ENCODE results near the gene TBC1D2. TPM values are rescaled to one million over a fixed set of nuclear protein-coding genes. Genes with fewer than 3 reads are reported as not detected.
"Not testable (repeated sequence)": the region's sequence is repeated elsewhere in the genome, so short reads cannot be mapped to it uniquely, and the experiment has no call there.

The TBC1D2 gene
- 4.0 and 5.0 TPM in 2 replicates for total RNA-seq

GRCh38 chr9:98255578-98256296 is at the start of gene TBC1D2:
Gene TBC1D2 (minus strand): TSS chr9:98255649. CDS start chr9:98255541, 108 bp downstream.
- intact Hi-C loops (cut with micrococcal nuclease), result loop anchor here (1.0 to 10.0 kb wide), 13 partner anchors 51 to 967 kb away; partner anchors contain the start of genes ALG2, ANP32B, CORO2A and NANS

DNA sequence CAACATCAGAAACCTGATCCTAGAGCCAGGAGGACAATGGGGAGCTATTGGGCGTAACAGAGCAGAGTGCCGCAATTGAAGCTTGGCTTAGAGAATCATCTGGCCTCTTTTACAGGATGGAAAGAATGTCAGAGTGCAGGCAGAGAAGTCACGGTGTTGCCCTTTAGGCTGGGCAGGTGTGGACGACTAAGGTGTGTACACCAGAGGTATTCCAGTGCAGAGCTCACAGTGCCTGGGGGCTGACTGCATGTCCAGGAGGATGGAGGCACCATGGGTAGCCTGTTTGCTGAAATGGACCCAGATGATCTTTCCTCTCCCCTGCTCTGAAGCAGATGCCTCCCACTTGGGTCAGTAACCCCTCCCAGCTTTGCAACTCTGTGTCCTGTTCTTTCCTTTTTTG is 48.9 kb upstream of the TBC1D2 start:
- intact Hi-C loops (cut with micrococcal nuclease), result no loop called here

DNA sequence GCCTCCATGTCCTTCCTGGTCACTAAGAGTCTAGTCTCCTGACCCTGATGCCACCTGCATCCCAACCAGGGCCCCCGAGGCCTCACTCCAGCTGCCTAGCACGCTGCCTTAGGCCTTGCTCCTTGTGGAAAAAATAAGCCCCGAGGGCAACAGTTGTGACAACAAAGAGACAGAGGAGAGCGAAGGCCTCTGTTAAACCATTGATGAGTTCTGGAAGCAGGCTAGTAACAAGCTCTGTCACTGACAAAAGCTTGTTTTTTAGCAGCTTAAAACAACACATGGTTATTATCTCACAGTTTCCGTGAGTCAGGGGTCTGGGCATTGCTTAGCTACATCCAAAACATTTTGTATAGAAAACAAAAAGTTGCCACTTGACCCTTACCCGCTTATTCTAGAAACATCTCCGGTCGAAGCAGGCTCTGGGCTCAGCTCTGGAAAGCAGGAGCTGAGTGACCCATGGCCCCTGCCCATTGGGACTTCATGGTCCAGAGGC is 48.2 kb upstream of the TBC1D2 start:
- intact Hi-C loops (cut with micrococcal nuclease), result no loop called here

DNA sequence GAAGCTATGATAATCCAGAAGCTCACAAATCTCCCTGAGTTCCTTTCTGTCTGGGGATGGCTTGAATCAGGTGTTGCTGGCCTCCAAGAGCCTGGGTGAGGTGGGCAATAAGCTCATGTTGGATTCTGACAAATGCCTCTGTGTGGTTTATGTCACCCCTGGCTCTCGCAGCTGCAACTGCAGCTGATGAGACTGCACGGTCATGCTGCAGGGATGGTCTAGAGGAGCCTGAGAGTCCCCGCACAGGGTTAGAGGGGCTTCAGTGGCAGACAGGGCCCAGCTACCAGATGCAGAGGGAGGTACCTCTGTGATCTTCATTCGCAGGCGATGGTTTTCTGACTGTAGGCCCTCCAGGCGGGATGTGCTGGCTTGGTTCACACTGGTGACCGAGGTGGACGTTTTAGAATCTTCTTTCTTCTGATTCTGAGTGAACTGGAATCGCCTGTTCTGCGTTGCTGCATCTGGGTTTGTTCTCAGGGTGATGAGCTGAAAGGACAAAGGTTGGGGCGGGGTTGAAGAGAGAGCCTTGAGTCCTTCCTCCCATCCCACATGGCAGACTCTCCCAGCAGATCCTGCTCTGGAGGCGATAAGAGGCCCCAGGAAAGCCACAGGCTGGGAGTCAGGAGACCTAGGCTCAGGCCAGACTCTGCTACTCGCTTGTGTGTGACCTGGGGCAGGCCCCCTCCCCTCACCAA is 47.6 kb upstream of the TBC1D2 start:
- intact Hi-C loops (cut with micrococcal nuclease), result no loop called here

DNA sequence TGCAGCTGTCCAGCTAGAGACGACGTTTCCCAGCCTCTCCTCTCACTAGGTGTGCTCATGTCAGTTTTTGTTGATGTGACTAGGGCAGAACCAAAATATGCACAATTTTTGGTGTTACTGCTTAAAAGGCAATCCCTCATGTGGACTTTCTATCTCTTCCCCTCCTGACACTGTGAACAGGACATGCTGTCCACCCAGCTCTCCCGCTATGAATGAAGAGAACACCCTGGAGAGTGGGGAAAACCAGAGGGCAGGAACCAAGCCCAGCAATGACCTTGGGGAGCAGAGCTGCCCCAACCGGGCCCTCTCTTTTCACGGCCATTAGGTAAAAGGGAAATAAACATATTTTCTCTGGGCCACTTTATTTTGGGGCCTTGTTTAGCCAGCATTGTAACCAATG is 46.7 kb upstream of the TBC1D2 start:
- intact Hi-C loops (cut with micrococcal nuclease), result no loop called here

- intact Hi-C loops (cut with micrococcal nuclease), result no loop called here
Observed at GRCh38 chr9:98300611-98301010, 45.2 kb upstream of the TBC1D2 start.

GRCh38 chr9:98298476-98298875 is 43.0 kb upstream of the TBC1D2 start:
- intact Hi-C loops (cut with micrococcal nuclease), result no loop called here

DNA sequence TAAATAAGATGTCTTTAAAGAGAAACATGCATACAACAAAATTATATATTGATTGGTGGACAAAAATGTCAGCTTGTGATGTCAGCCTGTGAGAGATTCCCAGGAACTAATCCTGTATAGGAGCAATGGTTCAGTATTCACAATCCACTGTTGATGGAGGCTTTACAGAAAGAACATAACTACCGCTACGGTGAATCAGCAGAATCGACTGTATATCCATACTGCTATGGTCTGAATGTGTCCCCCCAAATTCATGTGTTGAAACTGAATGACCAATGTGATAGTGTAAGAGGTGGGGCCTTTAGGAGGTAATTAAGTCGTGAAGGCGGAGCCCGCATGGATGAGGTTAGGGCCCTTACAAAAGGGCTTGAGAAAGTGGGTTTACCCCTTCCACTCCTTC is 40.4 kb upstream of the TBC1D2 start:
- intact Hi-C loops (cut with micrococcal nuclease), result no loop called here

- intact Hi-C loops (cut with micrococcal nuclease), result no loop called here
Observed at GRCh38 chr9:98291820-98292219, 36.4 kb upstream of the TBC1D2 start.

DNA sequence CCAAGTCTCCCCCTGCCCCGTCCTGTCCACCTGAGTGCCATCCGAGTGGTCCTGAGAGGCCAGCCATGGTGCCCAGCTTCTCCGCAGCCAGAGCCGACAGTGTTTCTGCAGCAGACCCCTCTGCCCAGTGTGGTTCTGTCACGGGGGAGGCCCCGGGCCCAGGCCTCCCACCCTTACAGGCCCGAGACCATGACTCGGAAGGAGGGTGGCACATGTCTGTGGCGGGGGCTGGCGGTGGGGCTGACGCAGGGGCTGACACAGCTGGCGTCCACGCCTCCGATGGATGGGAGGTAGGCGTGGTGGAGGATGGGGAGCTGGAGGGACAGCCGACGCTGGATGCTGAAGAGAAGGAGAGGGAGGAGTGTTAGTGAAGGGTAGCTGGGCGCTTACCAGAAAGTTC is 35.0 kb upstream of the TBC1D2 start:
- intact Hi-C loops (cut with micrococcal nuclease), result no loop called here

- intact Hi-C loops (cut with micrococcal nuclease), result no loop called here
Observed at GRCh38 chr9:98289614-98290201, 34.3 kb upstream of the TBC1D2 start.

- intact Hi-C loops (cut with micrococcal nuclease), result no loop called here
Observed at GRCh38 chr9:98288881-98289280, 33.4 kb upstream of the TBC1D2 start.

GRCh38 chr9:98287384-98287783 is 31.9 kb upstream of the TBC1D2 start:
- intact Hi-C loops (cut with micrococcal nuclease), result no loop called here

DNA sequence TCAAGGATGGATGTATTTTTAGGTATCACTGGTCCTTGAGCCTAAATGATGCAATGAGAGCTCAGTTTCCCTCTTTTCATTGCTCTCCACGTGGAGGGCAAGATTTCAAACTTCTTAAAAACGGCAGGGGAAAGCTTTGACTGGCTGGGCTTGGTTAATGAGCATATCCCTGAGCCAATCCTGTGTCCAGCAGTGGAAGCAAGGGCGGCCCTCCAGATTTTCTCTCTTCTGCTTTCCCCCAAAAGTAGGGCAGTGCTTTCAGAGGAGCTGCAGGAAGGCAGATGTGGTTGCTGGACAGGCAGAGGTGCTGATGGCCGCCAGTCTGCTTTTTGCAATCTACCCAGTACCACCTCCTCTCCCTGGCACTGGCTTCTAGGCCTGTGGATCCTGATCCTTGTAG is 30.0 kb upstream of the TBC1D2 start:
- intact Hi-C loops (cut with micrococcal nuclease), result no loop called here

DNA sequence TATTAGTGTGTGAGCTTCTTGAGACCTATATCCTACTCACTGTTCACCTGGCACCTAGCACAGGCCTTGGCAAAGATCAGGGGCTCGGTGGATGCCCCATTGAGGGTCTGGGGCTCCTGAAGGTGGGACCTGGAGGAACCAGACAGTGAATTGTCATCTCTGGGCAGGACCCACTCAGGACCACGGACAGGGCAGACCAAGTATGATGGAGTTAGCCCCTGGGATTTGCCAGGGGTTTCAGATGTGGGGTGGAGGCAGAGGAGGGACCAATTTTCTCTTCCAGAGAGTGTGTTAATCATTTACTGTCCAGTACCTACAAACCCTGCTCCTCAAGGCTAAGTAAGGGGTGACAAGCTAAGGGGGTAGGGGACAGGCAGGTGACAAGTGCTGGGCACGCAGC is 29.3 kb upstream of the TBC1D2 start:
- intact Hi-C loops (cut with micrococcal nuclease), result no loop called here

DNA sequence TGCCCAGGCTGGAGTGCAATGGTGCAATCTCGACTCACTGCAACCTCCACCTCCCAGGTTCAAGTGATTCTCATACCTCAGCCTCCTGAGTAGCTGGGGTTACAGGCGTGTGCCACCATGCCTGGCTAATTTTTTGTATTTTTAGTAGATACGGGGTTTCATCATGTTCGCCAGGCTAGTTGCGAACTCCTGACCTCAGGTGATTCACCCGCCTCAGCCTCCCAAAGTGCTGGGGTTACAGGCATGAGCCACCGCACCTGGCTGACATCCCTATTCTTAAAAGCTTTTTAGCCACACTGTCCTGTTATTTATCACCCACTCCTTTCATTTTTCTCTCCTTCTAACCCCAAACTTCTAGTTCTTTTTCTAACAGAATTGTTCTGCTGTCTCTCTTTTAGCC is 27.7 kb upstream of the TBC1D2 start:
- intact Hi-C loops (cut with micrococcal nuclease), result not testable (repeated sequence)

GRCh38 chr9:98281281-98281680 is 25.8 kb upstream of the TBC1D2 start:
- intact Hi-C loops (cut with micrococcal nuclease), result no loop called here

GRCh38 chr9:98280574-98280973 is 25.1 kb upstream of the TBC1D2 start:
- intact Hi-C loops (cut with micrococcal nuclease), result no loop called here

DNA sequence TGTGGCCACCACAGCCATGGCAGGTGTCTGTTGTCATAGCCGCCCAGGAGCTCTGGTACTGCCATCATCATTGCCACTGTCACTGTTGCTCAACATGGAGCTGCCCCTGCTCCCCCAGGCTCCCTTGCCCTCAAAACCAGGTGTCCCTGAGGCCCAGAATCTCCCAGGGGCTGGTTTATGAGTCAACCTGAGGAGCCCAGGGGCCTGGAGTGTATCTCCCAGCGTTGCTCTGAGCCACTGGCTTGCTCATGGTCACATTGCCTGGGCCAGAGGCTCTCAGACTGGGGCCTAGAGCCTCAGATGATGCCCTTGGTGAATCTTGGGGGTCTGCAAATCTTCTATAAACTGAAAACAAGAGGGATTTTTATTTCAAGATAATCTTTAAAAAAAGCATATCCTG is 24.7 kb upstream of the TBC1D2 start:
- intact Hi-C loops (cut with micrococcal nuclease), result no loop called here

DNA sequence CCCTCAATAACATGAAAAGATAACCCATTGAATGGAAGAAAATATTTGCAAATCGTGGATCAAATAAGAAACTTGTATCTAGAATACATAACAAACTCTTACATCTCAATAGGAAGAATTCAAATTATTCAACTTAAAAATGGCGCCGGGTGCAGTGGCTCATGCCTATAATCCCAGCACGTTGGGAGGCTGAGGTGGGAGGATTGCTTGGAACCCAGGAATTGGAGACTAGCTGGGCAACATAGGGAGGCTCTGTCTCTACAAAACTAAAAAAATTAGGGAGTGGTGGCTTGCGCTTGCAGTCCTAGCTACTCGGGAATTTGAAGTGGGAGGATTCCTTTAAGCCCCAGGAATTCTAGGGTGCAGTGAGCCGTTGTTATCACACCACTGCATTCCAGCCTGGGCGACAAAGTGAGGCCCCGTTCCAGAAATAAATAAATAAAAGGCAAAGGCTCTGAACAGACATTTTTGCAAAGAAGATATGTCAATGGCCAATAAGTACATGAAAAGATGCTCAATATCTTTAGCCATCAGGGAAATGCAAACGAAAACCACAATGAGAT is 21.5 kb upstream of the TBC1D2 start:
- intact Hi-C loops (cut with micrococcal nuclease), result no loop called here

GRCh38 chr9:98275159-98275558 is 19.7 kb upstream of the TBC1D2 start:
- intact Hi-C loops (cut with micrococcal nuclease), result no loop called here

DNA sequence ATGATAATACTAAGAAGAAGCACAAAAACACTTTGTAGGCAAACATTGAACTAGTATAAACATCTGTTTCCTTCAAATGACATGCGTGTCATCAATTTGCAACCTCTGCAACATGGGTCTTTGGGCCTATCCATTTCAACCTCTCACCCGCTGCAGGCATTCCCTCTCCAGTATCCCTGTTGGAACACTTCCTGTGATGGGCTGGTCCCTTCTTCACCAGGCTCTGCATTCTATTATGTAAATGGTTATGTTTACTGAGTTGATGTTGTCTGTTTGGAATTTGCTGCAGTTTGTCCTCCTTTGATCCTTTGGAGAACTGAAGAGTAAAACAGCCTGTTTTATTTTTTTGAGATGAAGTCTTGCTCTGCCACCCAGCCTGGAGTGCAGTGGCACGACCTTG is 16.6 kb upstream of the TBC1D2 start:
- intact Hi-C loops (cut with micrococcal nuclease), result no loop called here
